Cerebellar cortex (tissue), 1 donor: ENCODE measurements around the gene QSOX1.

ENCODE experiments used
- DNase-seq: peaks from one replicate; pipeline ENCODE4 v3.0.0-alpha.2; 2015; ENCODE audit warnings: low spot score

The QSOX1 gene

GRCh38 chr1:180250883-180251509 is 96.3 kb downstream of the QSOX1 start:
- no peak for DNase-seq

- no peak for DNase-seq
These were observed 97.0 kb downstream of the QSOX1 start for GRCh38 chr1:180251526-180252305.

DNA sequence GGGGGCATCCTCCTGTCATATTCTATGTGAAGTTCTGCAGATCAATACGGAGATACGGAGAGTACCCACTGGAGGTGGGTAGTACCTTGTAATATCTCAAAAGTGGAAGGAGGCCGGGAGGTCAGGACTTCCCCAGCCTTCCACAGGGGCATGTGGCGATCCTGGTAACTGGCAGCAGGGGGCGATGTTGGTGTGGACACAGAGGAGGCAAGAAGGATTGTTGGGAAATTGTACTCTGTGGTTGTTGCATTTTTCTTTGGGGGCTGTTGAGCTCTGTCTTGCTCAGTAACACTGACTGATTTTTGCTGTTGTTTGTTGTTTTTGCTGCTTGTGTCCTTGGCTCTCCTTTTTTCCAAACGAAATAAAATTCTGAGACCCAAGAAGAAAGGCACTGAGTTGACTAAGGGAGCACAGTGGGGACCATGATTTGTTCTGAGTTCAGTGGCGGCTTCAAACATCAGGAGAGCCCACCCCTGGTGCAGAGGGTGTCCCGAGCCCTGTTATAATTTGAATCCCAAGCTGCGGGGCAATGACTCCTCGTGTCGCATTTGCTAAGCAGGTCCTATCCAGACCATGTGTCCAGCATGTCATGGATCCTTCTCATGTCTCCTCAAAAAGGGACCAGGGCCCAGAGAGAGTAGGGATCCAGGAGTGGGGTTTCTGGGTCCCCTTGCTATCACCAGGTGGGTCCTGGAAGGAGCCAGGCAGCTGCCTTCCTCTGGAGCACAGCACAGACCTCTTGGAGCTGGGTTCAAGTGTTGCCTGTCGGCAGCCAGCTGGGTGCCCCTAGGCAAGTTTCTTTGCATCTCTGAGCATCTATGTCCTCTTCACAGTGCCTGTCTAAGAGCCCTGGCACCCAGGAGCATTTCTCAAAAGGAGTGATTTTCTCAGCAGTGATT is 98.2 kb downstream of the QSOX1 start:
- peak; percentile 54 for DNase-seq
